Astrocyte (in vitro differentiated cells and primary cell): ENCODE data around the gene RFC2. TPM values are rescaled to one million over a fixed set of nuclear protein-coding genes. Genes with fewer than 3 reads are reported as not detected.

Experiments used
- DNase-seq: peaks from one replicate; pipeline ENCODE4 v3.0.0-alpha.2; 2010; ENCODE audit warnings: low read depth
- FAIRE-seq: peaks from 2 replicates; lab custom pipeline; 2011; peaks lifted over from hg19 to GRCh38; lab: Jason Lieb, UNC
- H2AFZ ChIP-seq: 2 replicates; pipeline ENCODE4 v1.6.0; 2012; ENCODE audit warnings: low read depth, low read length, inconsistent platforms
- H3K27ac ChIP-seq: 2 replicates; pipeline ENCODE4 v1.5.1; 2011; ENCODE audit warnings: low read depth, low read length, inconsistent platforms
- H3K27me3 ChIP-seq: 2 replicates; pipeline ENCODE4 v1.6.0; 2011; ENCODE audit warnings: low read length, inconsistent platforms; ENCODE audit not compliant: insufficient read depth
- H3K36me3 ChIP-seq: 2 replicates; pipeline ENCODE4 v1.5.1; 2011; ENCODE audit warnings: low read length, inconsistent platforms; ENCODE audit not compliant: insufficient read depth
- H3K4me1 ChIP-seq: 2 replicates; pipeline ENCODE4 v1.5.1; 2011; ENCODE audit warnings: low read length, inconsistent platforms; ENCODE audit not compliant: insufficient read depth
- H3K4me2 ChIP-seq: 2 replicates; pipeline ENCODE4 v1.6.0; 2012; ENCODE audit warnings: low read length, inconsistent platforms
- H3K4me3 ChIP-seq: 2 replicates; pipeline ENCODE4 v1.5.1; 2011; ENCODE audit warnings: low read depth, mild to moderate bottlenecking, low read length, inconsistent platforms; ENCODE audit not compliant: insufficient read depth
- H3K79me2 ChIP-seq: 2 replicates; pipeline ENCODE4 v1.6.0; 2012; ENCODE audit warnings: mild to moderate bottlenecking, low read length, inconsistent platforms; ENCODE audit not compliant: insufficient read depth
- H3K9ac ChIP-seq: 2 replicates; pipeline ENCODE4 v1.6.0; 2012; ENCODE audit warnings: mild to moderate bottlenecking, low read length, inconsistent platforms
- H3K9me3 ChIP-seq: 2 replicates; pipeline ENCODE4 v1.5.1; 2012; ENCODE audit warnings: low read depth, mild to moderate bottlenecking, low read length, inconsistent platforms; ENCODE audit not compliant: insufficient read depth
- H4K20me1 ChIP-seq: 2 replicates; pipeline ENCODE4 v1.6.0; 2012; ENCODE audit warnings: low read length, inconsistent platforms; ENCODE audit not compliant: insufficient read depth
- H3K27ac Mint-ChIP-seq: one replicate; pipeline ENCODE4 v1.8.0; 2021; ENCODE audit warnings: mild to moderate bottlenecking, mixed read lengths; ENCODE audit not compliant: unreplicated experiment
- H3K27me3 Mint-ChIP-seq: one replicate; pipeline ENCODE4 v1.8.0; 2021; ENCODE audit warnings: low read depth, mixed read lengths; ENCODE audit not compliant: unreplicated experiment
- H3K36me3 Mint-ChIP-seq: one replicate; pipeline ENCODE4 v1.8.0; 2021; ENCODE audit warnings: low read depth, mixed read lengths; ENCODE audit not compliant: unreplicated experiment
- H3K4me1 Mint-ChIP-seq: one replicate; pipeline ENCODE4 v1.8.0; 2021; ENCODE audit warnings: low read depth, mixed read lengths; ENCODE audit not compliant: unreplicated experiment
- H3K4me3 Mint-ChIP-seq: one replicate; pipeline ENCODE4 v1.8.0; 2021; ENCODE audit warnings: mild to moderate bottlenecking, moderate library complexity, mixed read lengths; ENCODE audit not compliant: unreplicated experiment
- H3K9me3 Mint-ChIP-seq: one replicate; pipeline ENCODE4 v1.8.0; 2021; ENCODE audit warnings: mild to moderate bottlenecking, mixed read lengths; ENCODE audit not compliant: unreplicated experiment
- EZH2 ChIP-seq: IDR thresholded peaks from 2 replicates; pipeline ENCODE4 v1.6.1; 2012; ENCODE audit warnings: mild to moderate bottlenecking, low read length, inconsistent platforms; ENCODE audit not compliant: insufficient read depth
- total RNA-seq: library from RNA; stranded (reverse); gene quantifications from 2 replicates; pipeline ENCODE4 v1.2.1, GENCODE V29; 2021
- TF ChIP-seq, protein P1 (sequence below): IDR thresholded peaks from 2 replicates; pipeline ENCODE4 v1.5.1; 2011; ENCODE audit warnings: low read depth, mild to moderate bottlenecking, inconsistent platforms, low read length, moderate library complexity; ENCODE audit not compliant: insufficient read depth

Gene RFC2
- total RNA-seq, 1 donor from 2014 or later: 12.3 TPM

DNA sequence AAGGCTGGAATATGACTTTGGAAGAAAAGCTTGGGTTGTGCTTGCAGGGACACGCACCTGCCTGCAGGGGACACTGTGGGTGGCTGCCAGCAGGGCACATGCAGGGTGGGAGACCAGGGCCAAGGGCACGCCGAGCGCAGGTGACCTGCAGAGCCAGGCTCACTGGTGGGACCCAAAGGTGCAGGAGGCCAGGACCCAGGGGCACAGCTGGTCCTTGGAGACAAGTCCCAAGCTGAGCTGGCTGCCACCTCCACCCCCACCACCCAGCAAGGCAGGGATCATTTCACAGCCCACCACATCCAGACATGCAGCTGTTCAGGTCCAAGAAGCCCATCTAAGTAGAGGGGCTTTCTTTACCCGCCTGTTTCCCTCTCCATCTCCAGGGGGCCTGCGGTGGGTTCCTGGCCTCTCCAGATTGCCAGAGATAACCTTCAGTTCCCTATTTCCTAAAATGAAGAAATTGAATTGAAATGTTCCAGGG, 21.2 kb upstream of the RFC2 start:
- Histone ChIP-seq H4K20me1 (no peaks in the 10 kb centered on the region), H3K79me2 (no peaks in the 10 kb centered on the region), H3K4me1 (peaks cover 22% of the 10 kb centered on the region), H3K36me3 (no peaks in the 10 kb centered on the region), H3K9ac (no peak overlapping the region), H3K27me3 (no peaks in the 10 kb centered on the region), H3K4me2 (no peak overlapping the region), H2AFZ (no peak overlapping the region), H3K9me3 (no peaks in the 10 kb centered on the region), H3K4me3 (no peak overlapping the region), H3K27ac (no peak overlapping the region)
- Mint-ChIP-seq H3K27ac (no peak overlapping the region), H3K4me1 (peaks cover 16% of the 10 kb centered on the region), H3K27me3 (no peaks in the 10 kb centered on the region), H3K36me3 (no peaks in the 10 kb centered on the region), H3K9me3 (no peaks in the 10 kb centered on the region), H3K4me3 (no peak overlapping the region)
- DNase-seq (no peak), FAIRE-seq (no peak)
- no peak for TF ChIP-seq EZH2
- TF ChIP-seq, protein P1, sequence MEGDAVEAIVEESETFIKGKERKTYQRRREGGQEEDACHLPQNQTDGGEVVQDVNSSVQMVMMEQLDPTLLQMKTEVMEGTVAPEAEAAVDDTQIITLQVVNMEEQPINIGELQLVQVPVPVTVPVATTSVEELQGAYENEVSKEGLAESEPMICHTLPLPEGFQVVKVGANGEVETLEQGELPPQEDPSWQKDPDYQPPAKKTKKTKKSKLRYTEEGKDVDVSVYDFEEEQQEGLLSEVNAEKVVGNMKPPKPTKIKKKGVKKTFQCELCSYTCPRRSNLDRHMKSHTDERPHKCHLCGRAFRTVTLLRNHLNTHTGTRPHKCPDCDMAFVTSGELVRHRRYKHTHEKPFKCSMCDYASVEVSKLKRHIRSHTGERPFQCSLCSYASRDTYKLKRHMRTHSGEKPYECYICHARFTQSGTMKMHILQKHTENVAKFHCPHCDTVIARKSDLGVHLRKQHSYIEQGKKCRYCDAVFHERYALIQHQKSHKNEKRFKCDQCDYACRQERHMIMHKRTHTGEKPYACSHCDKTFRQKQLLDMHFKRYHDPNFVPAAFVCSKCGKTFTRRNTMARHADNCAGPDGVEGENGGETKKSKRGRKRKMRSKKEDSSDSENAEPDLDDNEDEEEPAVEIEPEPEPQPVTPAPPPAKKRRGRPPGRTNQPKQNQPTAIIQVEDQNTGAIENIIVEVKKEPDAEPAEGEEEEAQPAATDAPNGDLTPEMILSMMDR: no peak

DNA sequence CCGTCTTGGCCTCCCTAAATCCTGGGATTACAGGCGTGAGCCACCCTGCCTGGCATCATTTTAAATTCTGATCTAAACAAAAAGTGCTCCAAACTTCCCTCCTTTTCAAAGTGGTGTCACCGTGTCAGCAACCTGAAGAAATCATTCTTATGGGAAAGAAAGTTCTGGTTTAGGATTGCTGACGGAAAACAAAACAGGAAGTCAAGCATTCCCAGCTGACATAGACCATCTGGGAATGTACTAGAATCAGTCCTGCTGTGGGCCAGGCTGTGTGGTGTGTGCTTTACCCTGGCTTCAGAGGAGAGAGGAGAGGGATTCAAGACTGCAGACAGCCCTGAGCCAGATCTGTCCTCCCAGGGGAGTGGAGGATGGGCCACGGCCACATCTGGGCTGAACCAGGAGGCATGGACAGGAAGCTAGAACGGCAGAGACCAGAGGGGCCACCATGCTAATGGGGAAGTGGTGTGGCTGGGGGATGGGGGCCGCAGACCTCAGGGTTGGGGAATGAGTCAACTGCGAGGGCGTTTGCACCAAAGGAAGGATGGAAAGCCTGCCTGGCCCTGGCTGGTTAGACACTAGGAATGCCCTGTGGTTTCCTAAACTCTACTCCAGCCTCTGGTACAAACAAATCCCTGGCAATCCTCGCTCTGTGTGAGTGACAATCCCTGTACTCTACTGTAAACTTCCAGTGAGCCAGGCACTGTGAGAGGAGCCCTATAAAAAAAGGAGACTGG, 18.3 kb upstream of the RFC2 start:
- no peaks in the 10 kb centered on the region for H3K27me3 ChIP-seq
- no peak for TF ChIP-seq EZH2
- TF ChIP-seq, protein P1: no peak

DNA sequence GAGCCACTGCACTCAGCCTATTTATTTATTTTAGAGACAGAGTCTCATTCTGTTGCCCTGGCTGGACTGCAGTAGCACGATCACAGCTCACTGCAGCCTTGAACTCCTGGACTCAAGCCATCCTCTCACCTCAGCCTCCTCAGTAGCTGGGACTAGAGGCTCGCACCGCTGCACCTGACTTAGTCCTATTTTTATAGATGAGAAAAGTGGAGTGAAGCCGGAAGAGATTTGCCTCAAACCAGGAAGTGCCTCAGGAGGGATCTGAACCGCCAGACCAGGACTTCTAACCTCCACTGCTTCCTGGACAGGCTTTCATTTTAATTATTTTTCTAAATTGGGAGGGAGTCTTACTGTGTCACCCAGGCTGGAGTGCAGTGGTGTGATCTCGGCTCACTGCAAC, 17.5 kb upstream of the RFC2 start:
- H3K79me2 ChIP-seq: no peaks in the 10 kb centered on the region
- Mint-ChIP-seq H3K27me3 (no peaks in the 10 kb centered on the region), H3K4me3 (no peak overlapping the region), H3K9me3 (no peaks in the 10 kb centered on the region), H3K27ac (peak overlapping the region; percentile 98), H3K4me1 (peaks cover 11% of the 10 kb centered on the region), H3K36me3 (no peaks in the 10 kb centered on the region)
- H3K4me3 ChIP-seq: no peak overlapping the region
- no peaks in the 10 kb centered on the region for H3K36me3 ChIP-seq
- no peak overlapping the region for H2AFZ ChIP-seq
- peak overlapping the region; percentile 73 for H3K4me2 ChIP-seq
- no peaks in the 10 kb centered on the region for H3K9me3 ChIP-seq
- H3K27ac ChIP-seq: peak overlapping the region; percentile 94
- peak overlapping the region; percentile 81 for H3K9ac ChIP-seq
- FAIRE-seq: no peak
- H4K20me1 ChIP-seq: no peaks in the 10 kb centered on the region
- no peaks in the 10 kb centered on the region for H3K27me3 ChIP-seq
- peaks cover 17% of the 10 kb centered on the region for H3K4me1 ChIP-seq
- no peak for DNase-seq
- TF ChIP-seq, protein P1: no peak
- no peak for TF ChIP-seq EZH2

More for the DNA sequence above, 18.3 kb upstream of the RFC2 start:
- Histone ChIP-seq H3K9ac (peak overlapping the region; percentile 81), H3K79me2 (no peaks in the 10 kb centered on the region), H4K20me1 (no peaks in the 10 kb centered on the region), H3K27ac (peak overlapping the region; percentile 94), H3K4me1 (peaks cover 17% of the 10 kb centered on the region), H3K36me3 (no peaks in the 10 kb centered on the region), H2AFZ (peak overlapping the region; percentile 59), H3K9me3 (no peaks in the 10 kb centered on the region), H3K4me2 (peak overlapping the region; percentile 73), H3K4me3 (no peak overlapping the region)
- no peaks in the 10 kb centered on the region for H3K36me3 Mint-ChIP-seq
- no peaks in the 10 kb centered on the region for H3K9me3 Mint-ChIP-seq
- DNase-seq (peak; percentile 96), FAIRE-seq (peak; percentile 58)
- H3K27ac Mint-ChIP-seq: peak overlapping the region; percentile 98
- H3K4me1 Mint-ChIP-seq: peaks cover 11% of the 10 kb centered on the region
- H3K27me3 Mint-ChIP-seq: no peaks in the 10 kb centered on the region
- H3K4me3 Mint-ChIP-seq: peak overlapping the region; percentile 71
